HG03432 (cell line): ENCODE results near the gene ARMC7.

Experiments
- ATAC-seq: cut with Tn5 transposase; IDR thresholded peaks from one replicate; pipeline ENCODE4 v1.9.1; 2021; ENCODE audit warnings: mild to moderate bottlenecking, moderate library complexity; ENCODE audit not compliant: unreplicated experiment

ARMC7 gene

DNA sequence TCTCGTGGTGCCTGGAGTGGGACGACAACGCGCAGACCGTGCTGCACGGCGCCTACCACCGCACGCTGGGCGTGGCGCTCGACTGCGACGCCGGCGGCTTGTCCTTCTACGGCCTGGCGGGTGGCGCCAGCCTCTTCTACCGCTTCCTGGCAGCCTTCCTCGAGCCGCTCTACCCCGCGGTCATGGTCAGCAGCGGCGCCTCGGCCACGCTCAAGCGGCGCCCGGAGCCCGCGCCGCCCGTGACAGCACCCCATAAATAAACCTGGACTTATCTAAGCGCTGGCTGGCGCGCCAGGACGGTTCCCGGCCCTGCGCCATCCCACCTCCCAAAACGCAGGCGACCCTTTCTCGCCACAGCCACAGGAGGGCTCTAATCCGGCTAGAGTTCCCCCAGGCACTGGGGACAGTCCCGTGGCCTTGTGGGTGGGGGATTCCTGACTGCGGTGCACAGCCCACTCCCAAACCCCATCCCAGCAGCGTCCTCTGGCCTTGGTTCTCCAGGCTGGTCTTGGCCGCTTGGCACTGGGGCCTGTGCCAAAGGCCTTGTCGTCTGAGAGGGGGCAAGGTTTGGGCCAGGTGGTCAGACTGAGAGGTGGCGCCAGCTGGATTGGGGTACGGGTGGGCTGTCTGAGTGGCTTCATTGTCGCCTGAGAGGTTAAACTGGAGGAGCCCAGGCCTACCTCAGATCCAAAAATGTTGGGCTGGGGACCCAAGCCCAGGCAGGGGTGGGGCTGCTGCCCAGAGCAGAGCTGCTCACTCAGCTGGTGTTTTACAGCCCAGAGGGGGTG lies 32.1 kb upstream of the ARMC7 start:
- no peak for ATAC-seq

DNA sequence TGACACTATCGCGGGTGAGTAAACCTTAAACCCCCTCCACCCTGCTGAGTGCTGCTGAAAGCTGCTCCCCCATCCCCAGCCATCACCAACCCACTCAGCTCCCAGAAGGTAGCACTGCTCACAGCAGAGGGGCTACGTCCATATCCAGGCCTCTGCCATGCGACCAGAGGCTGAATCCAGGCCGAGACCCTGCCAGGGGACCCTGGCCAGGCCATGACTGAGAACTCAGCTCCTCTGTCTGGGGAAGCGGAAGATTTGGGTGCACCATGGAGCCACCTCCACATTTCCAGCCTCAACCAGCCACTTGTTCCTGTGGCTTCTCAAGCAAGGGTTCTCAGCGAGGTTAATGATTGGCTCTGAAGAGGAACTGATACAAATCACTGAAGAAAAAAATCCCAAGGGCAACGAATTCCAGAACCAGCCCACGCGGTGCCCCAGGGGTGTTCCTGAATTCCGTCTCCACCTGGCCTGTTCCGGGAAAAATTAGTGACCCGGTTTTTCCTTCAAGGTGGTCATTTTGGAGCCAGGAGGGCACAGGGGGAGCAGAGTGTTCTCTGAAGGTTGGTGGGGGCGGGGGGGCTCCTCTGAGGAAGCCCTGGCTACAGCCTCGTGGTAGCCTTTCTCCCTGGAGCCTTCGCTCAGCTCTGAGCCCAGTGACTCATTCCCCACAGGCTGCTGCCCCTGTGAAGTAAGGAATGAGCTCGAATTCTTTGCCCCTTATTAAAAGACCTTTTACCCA lies 31.3 kb upstream of the ARMC7 start:
- ATAC-seq = no peak

DNA sequence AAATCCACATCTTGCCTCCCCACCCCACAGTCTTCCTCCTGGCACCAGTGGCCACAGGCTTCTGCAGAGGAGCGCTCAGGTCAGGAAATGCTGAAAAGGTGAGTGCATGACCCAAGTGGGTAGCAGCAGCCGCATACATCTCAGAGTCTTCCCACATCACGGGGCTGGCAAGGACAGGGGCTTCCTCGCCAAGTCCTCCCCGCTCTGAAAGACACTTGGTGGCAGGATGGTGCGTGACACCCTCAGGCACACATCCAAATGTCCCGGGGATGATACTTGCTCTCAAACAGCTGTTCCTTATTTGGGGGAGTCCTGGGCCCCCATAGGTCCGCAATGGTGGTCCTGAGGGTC lies 30.8 kb upstream of the ARMC7 start:
- no peak for ATAC-seq

DNA sequence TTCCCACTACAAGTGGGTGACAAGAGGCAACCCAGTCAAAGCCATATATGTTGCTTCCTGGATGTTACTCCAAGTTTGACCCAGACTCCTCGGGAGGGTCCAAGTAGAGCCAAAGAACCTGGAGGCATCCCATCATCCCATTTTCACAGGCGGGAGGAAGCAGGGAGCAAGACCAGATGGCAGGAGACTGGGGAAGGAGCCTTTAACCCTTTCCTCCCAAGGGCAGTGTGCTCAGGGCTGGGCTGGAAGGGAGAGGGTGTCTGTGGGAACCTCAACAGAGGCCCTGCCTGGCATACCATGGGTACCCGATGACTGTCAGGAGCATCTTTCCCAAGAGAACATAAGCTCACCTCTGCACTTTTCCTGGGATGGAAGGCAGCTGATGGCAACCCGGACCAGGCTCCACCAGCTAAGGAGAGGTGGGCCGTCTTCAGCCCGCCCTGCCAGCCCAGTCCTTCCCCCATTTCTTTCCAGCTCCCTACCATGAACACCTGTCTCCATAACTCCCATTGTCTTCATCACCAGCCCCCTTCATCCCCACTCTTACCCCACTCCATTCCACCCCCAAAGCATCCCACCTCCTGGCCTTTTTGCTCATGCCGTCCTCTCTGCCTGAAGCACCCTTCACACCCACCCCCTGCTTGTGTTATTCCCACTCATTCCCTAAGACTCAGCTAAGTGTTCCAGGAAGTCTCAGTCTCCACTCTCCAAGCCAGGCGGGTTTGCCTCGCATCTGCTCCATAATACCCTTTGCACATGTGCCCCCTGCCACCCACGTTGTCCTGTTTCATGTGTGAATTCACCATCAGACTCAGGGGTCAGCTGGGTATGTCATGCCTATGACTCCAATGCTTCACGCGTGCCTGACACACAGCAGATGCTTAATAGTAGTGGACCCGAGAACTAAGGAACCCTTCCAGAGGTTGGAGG lies 27.9 kb upstream of the ARMC7 start:
- no peak for ATAC-seq

DNA sequence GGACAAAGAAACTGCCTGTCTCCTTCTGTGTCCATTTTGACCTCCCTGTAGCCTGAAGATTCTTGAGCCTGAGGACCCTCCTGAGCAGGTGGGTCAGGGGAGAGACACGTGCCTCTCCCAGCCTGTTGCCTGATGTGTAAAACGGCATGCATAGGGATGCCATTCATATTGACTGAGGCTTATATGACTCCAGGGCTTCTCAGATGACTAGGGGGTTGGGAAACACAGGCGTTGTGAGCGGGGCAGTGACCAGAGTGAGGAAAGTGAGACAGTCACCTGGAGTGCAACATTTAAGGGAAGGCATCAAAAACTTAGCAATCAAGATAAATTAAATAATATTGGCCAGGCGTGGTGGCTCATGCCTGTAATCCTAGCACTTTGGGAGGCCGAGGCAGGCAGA lies 27.1 kb upstream of the ARMC7 start:
- ATAC-seq = no peak

DNA sequence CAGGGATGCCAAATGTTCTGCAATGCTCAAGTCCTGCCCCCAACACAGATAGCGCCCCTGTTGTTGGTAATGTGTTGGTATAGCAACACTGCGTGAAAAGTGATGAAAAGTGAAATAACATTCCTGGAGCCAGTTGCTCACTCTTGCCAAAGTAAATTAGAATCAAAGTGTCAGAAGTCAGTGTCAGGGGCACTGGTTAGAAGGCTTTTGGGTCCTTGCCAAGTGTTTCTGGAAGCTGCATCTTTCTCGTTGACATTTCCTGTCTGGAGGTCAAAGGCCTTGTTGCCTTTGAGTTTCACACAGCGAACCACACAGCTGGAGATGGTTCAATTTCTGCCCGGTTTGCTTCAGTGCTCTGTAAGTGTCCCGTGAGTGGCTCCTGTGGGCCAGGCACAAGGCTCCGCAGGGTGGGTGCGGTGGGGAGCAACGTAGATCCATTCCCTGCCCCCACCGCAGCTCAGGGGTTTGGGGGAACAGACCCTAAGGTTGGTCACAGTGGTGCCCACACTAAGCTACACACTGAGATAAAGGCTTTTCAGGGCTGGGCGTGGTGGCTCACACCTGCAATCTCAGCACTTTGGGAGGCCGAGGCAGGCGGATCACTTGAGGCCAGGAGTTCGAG lies 25.6 kb upstream of the ARMC7 start:
- no peak for ATAC-seq

DNA sequence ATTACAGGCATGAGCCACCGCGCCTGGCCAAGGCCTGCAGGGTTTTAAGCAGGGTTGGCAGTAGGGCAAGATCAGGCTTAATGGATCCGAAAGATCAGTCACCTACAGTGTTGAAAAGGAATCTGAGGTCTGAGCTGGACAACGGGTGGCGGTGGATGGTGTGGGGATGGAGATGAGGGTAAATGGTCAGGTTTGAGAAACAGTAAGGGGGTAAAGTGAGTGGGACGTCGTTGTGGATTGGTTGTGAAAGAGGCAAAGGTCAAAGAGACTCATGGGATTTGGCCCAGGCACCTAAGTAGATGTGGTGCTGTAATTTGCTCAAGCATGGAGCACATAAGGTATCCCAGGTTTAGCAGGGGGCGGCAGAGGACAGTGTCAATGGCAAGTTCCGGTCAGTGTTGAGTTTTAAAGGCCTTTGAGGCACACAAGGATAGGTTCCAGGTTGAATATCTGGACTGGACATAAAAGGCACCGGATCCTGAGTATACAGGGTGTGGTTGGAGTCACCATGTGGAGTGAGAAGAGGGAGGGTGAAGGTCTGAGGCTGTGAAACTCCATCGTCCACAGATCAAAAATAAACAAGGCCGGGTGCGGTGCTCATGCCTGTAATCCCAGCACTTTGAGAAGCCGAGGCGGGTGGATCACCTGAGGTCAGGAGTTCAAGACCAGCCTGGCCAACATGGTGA lies 23.1 kb upstream of the ARMC7 start:
- ATAC-seq = no peak

DNA sequence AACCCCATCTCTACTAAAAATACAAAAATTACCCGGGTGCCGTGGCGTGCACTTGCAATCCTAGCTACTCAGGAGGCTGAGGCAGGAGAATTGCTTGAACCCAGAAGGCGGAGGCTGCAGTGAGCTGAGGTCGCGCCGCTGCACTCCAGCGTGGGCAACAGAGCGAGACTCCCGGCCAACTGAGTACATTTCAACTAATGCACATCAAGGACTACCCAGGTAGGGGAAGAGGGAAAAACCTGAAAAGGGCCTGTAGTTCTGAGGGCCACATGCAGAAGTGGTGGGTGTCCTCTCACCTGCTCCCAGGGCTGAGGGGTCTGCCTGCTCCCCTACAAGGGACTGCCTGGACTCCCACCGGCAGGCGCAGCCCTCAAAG lies 22.6 kb upstream of the ARMC7 start:
- ATAC-seq = no peak

DNA sequence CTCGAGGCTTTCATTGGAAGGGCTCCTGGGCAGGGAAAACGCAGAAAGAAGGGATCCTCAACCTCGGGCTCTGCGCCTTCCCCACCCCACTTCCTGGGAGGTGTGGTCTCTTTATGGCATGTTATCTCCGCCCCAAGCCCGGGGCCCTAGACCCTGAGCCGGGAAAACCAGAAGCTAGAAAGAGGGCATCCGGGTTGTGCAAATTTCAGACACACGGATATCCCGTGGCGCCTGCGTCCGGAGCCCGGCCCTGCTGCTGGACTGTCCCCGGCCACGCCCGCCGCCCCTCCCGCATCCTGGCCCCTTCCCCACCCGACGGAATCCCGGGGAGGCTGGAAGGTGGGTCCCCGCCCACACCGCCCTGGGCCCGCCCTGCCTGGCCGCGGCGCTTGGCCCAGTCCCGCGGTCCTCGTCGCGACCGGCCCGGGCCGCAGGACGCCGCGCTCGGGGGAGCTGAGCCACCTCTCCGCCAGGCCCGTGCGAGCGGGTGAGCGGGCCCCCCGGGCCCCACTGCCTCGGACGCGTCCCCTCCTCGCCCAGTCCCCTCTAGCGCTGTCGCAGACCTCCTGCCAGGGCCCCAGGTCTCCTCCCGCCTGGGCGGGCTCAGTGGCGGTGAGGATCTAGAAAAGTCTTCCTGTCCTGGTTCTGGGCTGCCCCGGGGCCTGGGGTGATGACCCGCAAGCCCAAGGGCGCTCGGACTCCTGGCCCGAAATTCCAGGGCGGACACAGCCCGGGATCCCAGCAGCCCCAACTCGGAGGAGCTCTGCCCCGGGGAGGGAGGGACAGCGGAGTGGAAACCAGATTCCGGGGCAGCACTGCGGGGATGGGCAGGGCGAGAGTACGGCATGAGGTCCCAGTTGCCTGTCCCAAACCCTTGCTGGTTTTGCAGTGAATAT lies 22.0 kb upstream of the ARMC7 start, which contains the start of gene SLC16A5:
SLC16A5 (plus strand) TSS at position 397 of the 896 bp plus-strand sequence. CDS start 5,683 bp downstream, outside the sequence.
- ATAC-seq = no peak

DNA sequence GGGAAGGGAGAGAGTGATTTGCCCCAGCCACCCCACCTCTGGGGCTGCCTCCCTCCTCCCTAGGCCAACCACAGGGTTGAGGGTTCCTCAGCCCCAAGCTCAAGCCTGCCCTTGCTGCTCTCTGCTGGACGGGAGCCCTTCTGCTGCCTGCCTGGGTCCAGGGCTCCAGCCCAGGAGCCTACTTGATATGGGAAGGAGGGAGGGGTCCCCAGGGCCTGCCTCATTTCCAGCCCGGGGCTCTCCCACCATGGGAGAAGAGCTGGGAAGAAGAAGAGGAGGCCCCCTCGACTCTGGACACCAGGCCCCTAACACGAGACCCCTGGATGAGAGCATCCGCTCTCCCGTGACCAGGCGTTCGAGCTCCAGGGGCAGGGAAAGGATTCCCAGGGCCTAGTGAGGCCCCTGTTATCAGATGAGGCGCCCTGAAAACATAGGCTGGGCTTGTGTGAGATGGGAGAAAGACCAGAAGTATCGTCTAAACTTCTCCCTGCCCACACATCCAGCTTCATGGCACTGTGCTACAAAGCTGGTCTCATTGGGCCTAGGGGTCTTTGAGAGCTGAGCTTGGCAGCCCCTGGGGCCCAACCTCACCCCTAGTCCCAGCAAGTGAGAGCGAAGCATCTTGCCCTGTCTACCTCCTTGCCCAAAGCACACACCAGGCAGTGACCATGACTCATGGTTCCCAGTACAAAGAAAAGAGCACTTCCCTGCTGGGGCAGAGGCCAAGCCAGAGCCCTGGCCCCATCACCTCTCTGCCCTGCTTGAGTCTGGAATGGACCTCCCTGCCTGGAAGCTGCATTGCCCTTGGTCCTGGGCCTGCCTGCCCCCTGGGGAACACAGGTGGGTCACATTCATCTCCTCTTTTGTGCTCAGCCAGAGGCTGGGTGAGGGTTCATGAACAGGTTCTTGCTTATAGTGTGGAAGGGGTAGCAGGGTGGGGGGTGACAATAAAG lies 21.0 kb upstream of the ARMC7 start:
- no peak for ATAC-seq

DNA sequence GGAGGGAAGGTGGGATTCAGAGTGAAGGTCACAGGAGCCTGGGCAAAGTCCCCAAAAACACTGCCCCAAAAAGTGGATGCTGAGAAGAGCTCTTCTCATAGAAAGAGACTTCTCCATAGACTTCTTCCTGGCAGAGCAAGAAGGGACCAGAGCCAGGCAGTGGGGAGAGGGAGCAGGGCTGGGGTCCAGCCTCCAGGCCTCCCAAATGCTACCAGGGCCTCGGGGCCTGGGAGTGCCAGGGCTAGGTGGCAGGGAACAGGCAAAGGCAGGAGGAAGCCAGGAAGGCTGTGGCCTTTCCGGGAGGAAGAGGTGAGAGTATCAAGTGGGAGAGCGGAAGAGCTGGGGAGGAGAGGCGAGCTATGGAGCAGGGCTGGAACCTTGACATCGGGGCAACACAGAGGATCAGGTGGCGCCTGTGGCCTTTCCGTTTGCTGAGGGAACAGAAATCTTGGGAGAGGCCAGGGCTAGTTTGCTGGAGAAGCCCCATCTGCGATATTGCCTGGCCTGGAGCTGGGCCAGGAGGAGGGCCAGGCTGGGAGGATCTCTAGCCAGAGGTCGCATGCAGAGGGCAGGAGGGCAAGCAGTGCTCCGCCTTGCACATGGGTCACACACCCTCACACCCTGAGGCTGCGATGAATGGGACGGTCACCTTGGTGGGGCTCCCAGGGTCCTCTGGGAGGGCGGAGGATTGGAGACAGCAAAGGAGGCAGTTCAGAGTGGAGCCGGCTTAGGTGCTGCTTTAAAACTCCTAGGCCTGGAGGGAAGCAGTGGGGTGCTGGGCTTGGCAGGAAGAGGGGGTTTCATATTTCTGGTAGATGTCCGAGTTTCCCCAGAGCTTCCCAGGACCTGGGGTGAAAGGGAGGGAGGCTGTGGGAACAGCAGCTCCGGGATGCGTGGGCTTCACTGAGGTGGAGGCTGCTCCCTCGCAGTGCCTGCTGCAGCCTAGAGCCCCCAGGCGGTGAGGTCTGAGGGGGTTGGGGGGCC lies 18.6 kb upstream of the ARMC7 start:
- ATAC-seq = no peak

DNA sequence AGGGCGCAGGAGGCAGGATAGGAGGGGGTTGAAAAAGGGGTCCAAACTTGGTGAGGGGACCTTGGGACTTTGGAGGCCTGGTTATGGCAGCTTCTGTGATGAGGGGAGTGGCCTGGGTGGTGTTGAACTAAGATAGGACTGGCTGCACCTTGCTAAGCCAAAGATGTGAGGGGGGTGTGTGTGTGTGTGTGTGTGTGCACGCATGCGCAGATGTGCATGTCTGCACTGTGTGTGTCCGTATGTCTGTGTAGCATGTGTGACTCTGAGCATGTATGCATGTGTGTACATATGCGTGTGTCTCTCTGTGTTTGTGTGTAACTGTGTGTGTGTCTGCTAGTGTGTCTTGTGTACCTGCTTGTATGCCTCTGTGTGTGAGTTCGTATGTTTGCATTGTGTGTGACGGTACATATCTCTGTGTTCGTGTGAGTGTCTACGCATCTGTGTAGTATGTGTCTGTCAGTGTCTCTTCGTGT lies 17.9 kb upstream of the ARMC7 start:
- ATAC-seq = no peak

DNA sequence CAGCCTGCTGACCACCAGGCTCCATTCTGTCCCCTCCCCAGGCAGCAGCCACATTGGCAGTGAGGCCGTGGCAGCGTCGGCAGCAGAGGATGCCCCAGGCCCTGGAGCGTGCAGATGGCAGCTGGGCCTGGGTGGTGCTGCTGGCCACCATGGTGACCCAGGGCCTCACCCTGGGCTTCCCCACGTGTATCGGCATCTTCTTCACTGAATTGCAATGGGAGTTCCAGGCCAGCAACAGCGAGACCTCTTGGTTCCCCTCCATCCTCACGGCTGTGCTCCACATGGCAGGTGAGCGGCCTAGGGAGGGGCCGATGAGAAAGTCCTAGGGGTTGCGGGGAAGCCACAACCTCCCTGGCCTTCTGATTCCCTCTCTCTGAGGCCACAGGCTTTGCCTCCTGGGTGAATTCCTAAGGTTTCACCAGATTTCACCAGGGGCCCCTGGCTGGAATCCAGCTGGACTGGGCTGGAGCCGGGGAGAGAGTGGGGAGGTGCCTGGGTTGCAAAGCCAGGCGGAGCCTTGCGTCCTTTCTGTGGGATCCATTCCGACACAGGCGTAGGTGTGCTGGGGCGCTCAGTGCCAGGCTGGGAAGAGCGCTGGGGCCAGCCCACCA lies 16.1 kb upstream of the ARMC7 start:
- no peak for ATAC-seq

DNA sequence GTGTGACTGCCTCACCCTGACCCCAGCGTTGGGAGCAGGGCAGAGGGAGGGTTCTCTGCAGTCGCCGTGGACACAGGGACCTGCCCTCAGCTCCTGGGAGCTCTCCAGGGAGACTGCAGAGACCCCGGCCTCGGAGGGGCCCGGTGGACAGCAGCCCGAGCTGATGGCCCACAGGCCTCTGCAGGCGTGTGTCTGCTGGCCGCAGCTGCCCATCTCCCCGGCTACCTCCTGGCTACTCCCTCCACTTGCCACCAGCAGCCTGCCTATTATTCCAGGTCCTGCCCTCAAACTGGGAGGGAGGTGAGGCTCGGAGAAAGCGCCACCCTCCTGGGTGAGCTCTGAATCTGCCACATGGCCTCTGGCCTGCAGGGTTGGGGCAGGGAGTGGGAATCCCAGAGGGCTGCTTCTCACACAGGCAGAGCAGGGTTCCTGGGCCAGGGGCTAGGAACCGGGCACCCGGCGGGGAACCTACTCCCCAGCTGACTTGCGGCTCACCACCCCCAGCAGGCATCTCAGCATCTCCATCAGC lies 14.8 kb upstream of the ARMC7 start:
- ATAC-seq = no peak

DNA sequence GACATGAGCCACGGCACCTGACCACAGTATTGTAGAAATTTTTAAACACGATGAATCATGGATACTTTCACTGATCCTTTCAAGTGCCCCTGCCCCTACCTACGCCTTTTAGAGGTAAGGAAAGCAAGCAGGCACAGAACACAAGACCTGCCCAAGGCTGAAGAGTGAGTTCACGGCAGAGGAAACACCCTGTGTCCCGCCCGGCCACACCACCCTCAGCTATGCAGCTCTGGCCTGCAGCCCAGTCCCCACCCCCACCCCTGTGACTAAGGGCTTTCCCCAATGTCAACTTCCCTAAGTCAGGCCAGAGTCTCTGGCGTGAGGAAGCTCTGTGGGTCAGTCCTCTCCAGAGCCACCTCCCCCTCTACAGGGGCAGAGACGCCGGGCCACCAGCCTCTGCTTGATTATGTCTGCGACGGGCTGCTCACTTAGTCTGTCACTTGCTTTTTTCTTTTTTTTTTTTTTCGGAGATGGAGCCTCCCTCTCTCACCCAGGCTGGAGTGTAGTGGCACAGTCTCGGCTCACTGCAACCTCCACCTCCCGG lies 13.6 kb upstream of the ARMC7 start:
- ATAC-seq = no peak

DNA sequence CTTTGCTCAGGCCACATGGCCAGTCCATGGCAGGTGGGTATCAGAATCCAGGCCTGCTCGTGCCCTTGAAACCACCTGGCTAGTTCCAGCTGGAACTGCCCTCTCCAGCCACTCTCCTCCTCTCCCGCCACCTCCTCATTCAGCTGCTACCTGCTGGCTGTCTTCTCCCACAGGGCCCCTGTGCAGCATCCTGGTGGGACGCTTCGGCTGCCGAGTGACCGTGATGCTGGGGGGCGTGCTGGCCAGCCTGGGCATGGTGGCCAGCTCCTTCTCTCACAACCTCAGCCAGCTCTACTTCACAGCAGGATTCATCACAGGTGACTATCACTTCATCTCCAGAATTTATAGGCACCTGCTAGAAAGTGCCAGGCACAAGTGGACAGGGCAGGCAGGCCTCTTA lies 11.9 kb upstream of the ARMC7 start:
- ATAC-seq = no peak
